Measurements from ENCODE around the gene RNF223.

RNF223 gene

GRCh38 chr1:1073743-1074587 is at the start of gene RNF223:
RNF223 (minus strand) TSS chr1:1074306; CDS start chr1:1072566, 1,740 bp downstream.
- no peak for DNase-seq (ENCODE audit: low read depth, low spot score)

- DNase-seq (ENCODE audit: low read depth, low spot score) = no peak
Measured at GRCh38 chr1:1122981-1123480, 48.9 kb upstream of the RNF223 start.

GRCh38 chr1:1122078-1122811 is 48.1 kb upstream of the RNF223 start:
- peak; percentile 91 for DNase-seq (ENCODE audit: low read depth, low spot score)

- DNase-seq (ENCODE audit: low read depth, low spot score) = no peak
Measured at GRCh38 chr1:1121611-1122077, 47.5 kb upstream of the RNF223 start.

- no peak for DNase-seq (ENCODE audit: low read depth, low spot score)
Measured at GRCh38 chr1:1120866-1121591, 46.9 kb upstream of the RNF223 start.

GRCh38 chr1:1120096-1120495 is 46.0 kb upstream of the RNF223 start:
- no peak for DNase-seq (ENCODE audit: low read depth, low spot score)

GRCh38 chr1:1119272-1119890 is 45.3 kb upstream of the RNF223 start:
- DNase-seq (ENCODE audit: low read depth, low spot score) = no peak

- no peak for DNase-seq (ENCODE audit: low read depth, low spot score)
Measured at GRCh38 chr1:1118876-1119220, 44.7 kb upstream of the RNF223 start.

GRCh38 chr1:1118011-1118875 is 44.1 kb upstream of the RNF223 start:
- DNase-seq (ENCODE audit: low read depth, low spot score) = no peak

GRCh38 chr1:1117469-1117831 is 43.3 kb upstream of the RNF223 start:
- DNase-seq (ENCODE audit: low read depth, low spot score) = no peak

GRCh38 chr1:1116701-1117468 is 42.8 kb upstream of the RNF223 start:
- DNase-seq (ENCODE audit: low read depth, low spot score) = no peak

- peak; percentile 99 for DNase-seq (ENCODE audit: low read depth, low spot score)
Measured at GRCh38 chr1:1115786-1116700, 41.9 kb upstream of the RNF223 start, which contains the start of gene C1orf159. C1orf159 (minus strand) TSS chr1:1116089; CDS start chr1:1091543, 24,546 bp downstream.

GRCh38 chr1:1115136-1115785 is 41.2 kb upstream of the RNF223 start:
- DNase-seq (ENCODE audit: low read depth, low spot score) = peak; percentile 20

- DNase-seq (ENCODE audit: low read depth, low spot score) = no peak
Measured at GRCh38 chr1:1114431-1114830, 40.3 kb upstream of the RNF223 start.

- DNase-seq (ENCODE audit: low read depth, low spot score) = no peak
Measured at GRCh38 chr1:1112237-1112985, 38.3 kb upstream of the RNF223 start.

- no peak for DNase-seq (ENCODE audit: low read depth, low spot score)
Measured at GRCh38 chr1:1111516-1112236, 37.6 kb upstream of the RNF223 start.

- no peak for DNase-seq (ENCODE audit: low read depth, low spot score)
Measured at GRCh38 chr1:1110561-1110971, 36.5 kb upstream of the RNF223 start.

Data from astrocyte of the hippocampus (primary cell).